Diencephalon (tissue), 1 donor: ENCODE measurements around the gene ZNF716. TPM values are rescaled to one million over a fixed set of nuclear protein-coding genes. Genes with fewer than 3 reads are reported as not detected.

Source experiments
- small RNA-seq: library from RNA; depleted of rRNA; stranded (forward); fragments of <200 nt; gene quantifications from one replicate; pipeline ENCODE3, GENCODE V24; 2014
- total RNA-seq: library from RNA; depleted of rRNA; stranded (reverse); fragments of >200 nt; gene quantifications from one replicate; pipeline ENCODE4 v1.2.3, GENCODE V29; 2014

The ZNF716 gene
- not detected for total RNA-seq

DNA sequence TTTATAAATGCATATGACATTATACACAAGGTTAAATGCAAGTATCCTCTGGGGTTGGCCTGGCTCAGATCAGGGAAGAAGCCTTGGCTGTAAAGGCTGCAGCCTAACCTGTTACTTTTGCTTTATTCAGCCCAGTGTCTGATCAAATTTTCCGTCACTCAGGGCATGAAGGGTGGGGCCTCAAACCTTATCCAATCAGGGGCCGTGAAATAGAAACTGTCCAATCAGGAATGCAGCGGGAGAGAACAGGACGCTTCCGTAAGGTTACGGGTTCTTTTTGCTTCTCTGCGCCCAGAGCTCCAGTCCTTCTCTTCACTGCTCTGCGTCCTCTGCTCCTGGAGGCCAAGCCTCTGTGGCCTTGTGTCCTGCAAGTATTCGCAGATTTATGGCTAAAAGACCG, at the start of gene ZNF716:
TSS of gene ZNF716 (plus strand) at position 274 of the 400 bp plus-strand sequence. CDS start at position 386, 112 bp downstream.

Small RNA genes within 50 kb of the gene (small RNA-seq; reads per million reads assigned to genes)
- gene MIR3147: not detected
